SU-DHL-6 (cell line): ENCODE results near the gene STAM.

Experiments
- CTCF ChIP-seq: fragments of 200-600 bp; sonication (generic); IDR thresholded peaks from one replicate; pipeline ENCODE4 v1.5.1; 2017; ENCODE audit warnings: antibody characterized with exemption, mild to moderate bottlenecking, low read length, moderate library complexity; ENCODE audit not compliant: insufficient read depth, poor library complexity, severe bottlenecking
- EZH2phosphoT487 ChIP-seq: fragments of 200-600 bp; sonication (generic), shearing (Covaris generic); conservative IDR thresholded peaks from 2 replicates; pipeline ENCODE4 v1.6.1; 2018; ENCODE audit warnings: mild to moderate bottlenecking, antibody characterized with exemption, low read length, moderate library complexity, mixed read lengths

- TF ChIP-seq CTCF (no peak), EZH2phosphoT487 (no peak)
Observed at GRCh38 chr10:17716161-17716560, 72.2 kb downstream of the STAM start.
